Kidney capillary endothelial cell (primary cell): ENCODE results near the gene THEMIS.
"Not testable (repeated sequence)": the region's sequence is repeated elsewhere in the genome, so short reads cannot be mapped to it uniquely, and the experiment has no call there.

ENCODE experiments used
- DNase-seq: peaks from one replicate; pipeline ENCODE4 v3.0.0-alpha.2; 2018; ENCODE audit warnings: low spot score

THEMIS gene

GRCh38 chr6:127900935-127901334 is at the start of gene THEMIS:
TSS of gene THEMIS (minus strand) at chr6:127901058. CDS start at chr6:127900932, 126 bp downstream.
- DNase-seq, result no peak

- DNase-seq, result no peak
Observed at GRCh38 chr6:127949251-127949650, 48.4 kb upstream of the THEMIS start.

GRCh38 chr6:127946388-127946787 is 45.5 kb upstream of the THEMIS start:
- no peak for DNase-seq

- DNase-seq, result no peak
Observed at GRCh38 chr6:127945434-127946097, 44.7 kb upstream of the THEMIS start.

- DNase-seq, result no peak
Observed at GRCh38 chr6:127941228-127941627, 40.4 kb upstream of the THEMIS start.

- DNase-seq, result no peak
Observed at GRCh38 chr6:127939442-127940066, 38.7 kb upstream of the THEMIS start.

GRCh38 chr6:127938701-127939100 is 37.8 kb upstream of the THEMIS start:
- DNase-seq, result peak; percentile 46

GRCh38 chr6:127937747-127938146 is 36.9 kb upstream of the THEMIS start:
- DNase-seq, result no peak

- no peak for DNase-seq
Observed at GRCh38 chr6:127937102-127937501, 36.2 kb upstream of the THEMIS start.

- no peak for DNase-seq
Observed at GRCh38 chr6:127934956-127935355, 34.1 kb upstream of the THEMIS start.

- DNase-seq, result no peak
Observed at GRCh38 chr6:127933852-127934840, 33.3 kb upstream of the THEMIS start.

- no peak for DNase-seq
Observed at GRCh38 chr6:127933137-127933536, 32.3 kb upstream of the THEMIS start.

- DNase-seq, result no peak
Observed at GRCh38 chr6:127932708-127933107, 31.9 kb upstream of the THEMIS start.

GRCh38 chr6:127926441-127926840 is 25.6 kb upstream of the THEMIS start:
- DNase-seq, result not testable (repeated sequence)

- no peak for DNase-seq
Observed at GRCh38 chr6:127924440-127924839, 23.6 kb upstream of the THEMIS start.

GRCh38 chr6:127924031-127924430 is 23.2 kb upstream of the THEMIS start:
- DNase-seq, result no peak

GRCh38 chr6:127923135-127923534 is 22.3 kb upstream of the THEMIS start:
- DNase-seq, result no peak

- no peak for DNase-seq
Observed at GRCh38 chr6:127921982-127922381, 21.1 kb upstream of the THEMIS start.

GRCh38 chr6:127920804-127921203 is 19.9 kb upstream of the THEMIS start:
- DNase-seq, result no peak

- DNase-seq, result no peak
Observed at GRCh38 chr6:127918506-127919427, 17.9 kb upstream of the THEMIS start.

- DNase-seq, result no peak
Observed at GRCh38 chr6:127917766-127918165, 16.9 kb upstream of the THEMIS start.

GRCh38 chr6:127914240-127914639 is 13.4 kb upstream of the THEMIS start:
- no peak for DNase-seq
